Stimulated activated CD4-positive, alpha-beta T cell treated with anti-CD3 and anti-CD28 coated beads, Interleukin-1b, Interleukin-23, amount 100 ng/mL, for 1 hour (primary cell): ENCODE results near the gene COL8A1.

ENCODE experiments used
- DNase-seq, 2 donors: peaks; one replicate each; pipeline ENCODE4 v3.0.0-alpha.2; 2020; ENCODE audit warnings: low read depth in 2 of 2

The COL8A1 gene

DNA sequence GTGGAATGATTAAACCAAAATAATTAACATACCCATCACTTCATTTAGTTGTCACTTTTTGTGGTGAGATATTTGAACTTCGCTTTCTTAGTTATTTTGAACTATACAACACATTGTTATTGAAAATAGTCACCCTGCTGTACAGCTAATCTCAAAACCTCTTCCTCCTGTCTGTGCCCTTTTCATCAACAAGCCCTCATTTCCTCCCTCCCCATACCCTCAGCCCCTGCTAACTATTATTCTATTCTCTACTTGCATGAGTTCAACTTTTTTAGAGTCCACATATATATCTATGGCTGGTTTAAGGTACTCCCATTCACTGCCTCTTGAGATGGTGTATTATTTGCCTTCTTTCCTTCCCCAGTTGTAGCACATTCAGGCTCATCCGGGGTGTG, 32.2 kb downstream of the COL8A1 start:
- DNase-seq, result no peak

DNA sequence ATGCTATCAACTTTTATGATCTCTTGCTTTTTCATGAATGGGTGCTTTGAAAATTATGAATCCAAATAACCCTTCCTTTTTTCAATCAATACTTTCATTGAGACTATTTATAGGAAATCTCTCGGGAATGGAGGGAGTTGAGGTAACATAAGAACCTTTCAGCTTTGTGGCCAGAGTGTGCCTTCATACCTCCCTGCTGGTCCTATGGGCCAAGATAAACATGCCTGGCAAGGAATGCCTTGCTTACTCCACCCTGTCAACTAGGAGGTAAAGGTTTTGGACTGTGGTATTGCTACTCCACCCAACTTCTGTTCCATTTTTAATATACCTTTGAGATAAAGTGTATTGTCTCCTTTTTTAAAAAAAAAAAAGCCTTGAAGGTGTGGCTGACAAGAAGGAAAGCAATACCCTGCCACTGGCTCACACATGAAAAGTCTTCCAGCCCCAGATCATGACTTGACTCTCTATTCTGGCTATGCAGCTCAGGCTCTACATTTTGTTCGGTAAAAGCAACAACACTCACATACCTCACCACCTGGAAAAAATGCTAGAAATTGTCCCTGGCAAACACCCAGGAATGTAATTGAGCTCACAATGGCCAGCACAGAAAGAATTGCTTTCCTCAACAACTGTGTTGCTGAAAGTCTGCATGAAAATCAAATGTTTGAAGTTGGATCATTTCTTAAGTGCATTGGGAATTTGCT, 35.8 kb downstream of the COL8A1 start:
- no peak for DNase-seq

DNA sequence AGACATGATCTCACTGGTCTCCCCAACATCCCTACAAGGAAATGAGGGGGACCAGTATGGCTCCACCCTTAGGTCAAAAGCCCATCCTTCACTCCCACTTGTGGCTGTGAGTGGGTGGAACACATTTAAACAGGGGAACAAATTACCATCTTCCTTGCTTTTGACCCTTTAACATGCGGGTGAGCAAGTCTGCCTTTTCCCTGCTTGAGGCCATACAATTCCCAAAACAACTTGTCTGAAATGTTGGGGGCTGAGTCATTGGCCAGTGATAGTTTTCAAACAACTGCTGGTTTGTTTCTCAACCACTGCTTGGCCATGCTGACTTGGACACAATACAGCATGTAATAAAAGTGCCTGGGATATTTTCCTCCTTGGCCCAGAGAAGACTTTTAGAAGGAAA, 39.6 kb downstream of the COL8A1 start:
- no peak for DNase-seq

DNA sequence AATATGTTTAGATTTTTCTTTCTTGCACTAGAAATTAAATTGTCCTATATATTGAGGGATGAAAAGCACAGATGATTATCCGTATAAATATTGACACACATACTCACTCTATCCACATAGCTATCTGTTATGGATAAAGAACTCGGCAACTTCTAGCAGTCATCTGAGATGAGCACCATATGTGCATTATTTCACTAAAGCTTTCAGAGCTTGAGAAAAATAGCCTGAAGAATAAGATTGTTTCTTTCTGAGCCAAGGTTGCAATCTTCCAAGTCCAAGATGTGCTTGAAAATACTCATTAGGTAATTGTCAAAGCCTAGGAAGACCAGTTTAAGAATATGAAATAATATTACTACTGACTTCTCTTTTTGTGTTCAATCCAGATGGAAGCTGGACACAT, 40.5 kb downstream of the COL8A1 start:
- no peak for DNase-seq

DNA sequence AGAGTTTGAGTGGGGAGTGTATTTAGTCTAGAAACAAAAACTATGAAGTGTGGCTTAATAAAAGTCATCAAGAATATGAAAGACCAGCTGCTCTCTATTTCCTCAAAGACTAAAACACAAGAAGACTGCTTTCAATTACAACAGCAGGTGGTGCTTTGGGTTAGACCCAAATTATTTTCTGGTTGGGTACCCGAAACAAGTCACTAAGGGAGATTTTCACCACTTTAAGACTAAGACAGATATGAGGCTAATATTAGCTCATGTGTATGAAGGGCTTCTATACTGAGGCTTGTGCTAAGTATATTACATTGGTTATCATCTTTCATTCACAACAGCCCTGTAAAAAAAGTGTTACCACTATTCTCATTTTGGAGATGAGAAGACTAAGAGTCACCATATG, 43.1 kb downstream of the COL8A1 start:
- DNase-seq, result no peak

DNA sequence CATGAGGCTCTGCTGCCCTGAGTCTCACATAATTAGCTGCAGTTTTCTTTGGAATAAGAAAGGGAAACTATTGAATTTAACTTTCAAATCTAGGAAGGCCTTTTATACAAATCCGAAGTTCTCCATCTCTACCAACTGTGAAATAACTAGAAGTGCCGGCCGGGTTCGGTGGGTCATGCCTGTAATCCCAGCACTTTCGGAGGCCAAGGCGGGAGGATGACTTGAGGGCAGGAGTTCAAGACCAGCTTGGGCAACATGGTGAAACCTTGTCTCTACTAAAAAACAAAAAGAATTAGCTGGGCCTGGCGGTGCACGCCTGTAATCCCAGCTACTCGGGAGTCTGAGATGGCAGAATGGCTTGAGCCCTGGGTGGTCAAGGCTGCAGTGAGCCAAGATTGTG, 43.6 kb downstream of the COL8A1 start:
- DNase-seq, result no peak

DNA sequence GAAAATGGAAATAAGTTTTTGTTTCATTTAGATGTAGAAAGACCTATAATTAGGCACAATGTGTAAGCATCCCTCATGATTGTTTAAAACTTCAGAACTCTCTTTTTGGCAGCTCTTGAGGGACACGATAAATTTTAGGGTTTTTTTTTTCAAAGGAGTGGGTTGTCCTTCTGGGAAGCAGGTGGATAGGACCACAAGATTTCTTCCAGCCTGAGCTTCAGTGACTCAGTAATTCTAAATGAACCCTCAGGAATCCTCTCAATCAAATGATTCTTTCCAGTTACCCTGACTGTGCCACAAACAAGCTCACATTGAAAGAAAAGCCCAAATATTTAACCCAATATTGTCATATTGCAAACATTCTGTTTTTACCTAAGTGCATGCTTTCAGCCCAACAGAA, 45.1 kb downstream of the COL8A1 start:
- DNase-seq, result no peak

DNA sequence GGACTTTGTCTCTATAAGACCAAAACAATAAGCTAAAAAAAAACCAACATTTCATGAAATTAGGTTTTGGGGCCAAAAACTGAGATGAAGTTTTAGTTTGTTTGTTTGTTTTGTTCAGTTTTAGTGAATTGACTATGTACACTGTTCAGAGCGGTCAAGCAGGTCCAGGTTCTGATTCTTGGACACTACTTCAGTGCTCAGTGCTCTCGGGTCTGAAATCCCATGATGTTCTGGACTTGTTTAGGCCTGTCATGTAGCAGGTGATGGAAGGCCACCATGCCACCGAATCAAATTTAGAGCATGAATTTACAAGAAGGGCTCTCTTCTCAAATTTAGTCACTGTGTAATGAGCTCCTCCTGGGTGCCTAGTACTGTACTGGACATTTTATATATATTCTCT, 45.5 kb downstream of the COL8A1 start:
- DNase-seq, result no peak

DNA sequence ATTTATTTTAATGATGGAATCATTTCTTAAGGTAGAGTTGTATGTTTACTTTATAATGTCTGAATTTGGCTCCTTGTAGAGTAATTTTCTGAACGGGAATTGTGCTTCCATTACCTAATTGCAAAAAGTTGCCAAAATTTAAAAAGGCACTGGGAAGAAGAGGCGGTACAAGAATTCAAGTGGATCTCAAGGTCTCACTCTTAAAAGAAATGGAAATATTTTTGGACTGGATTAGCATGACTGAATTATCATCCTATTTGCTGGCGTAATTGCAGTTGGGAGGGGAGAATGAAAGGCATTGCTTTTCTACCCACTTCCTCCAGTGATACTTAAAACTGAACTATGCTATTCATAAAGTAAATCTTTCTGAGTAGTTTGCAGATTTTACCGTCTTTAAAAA, 46.2 kb downstream of the COL8A1 start:
- no peak for DNase-seq

DNA sequence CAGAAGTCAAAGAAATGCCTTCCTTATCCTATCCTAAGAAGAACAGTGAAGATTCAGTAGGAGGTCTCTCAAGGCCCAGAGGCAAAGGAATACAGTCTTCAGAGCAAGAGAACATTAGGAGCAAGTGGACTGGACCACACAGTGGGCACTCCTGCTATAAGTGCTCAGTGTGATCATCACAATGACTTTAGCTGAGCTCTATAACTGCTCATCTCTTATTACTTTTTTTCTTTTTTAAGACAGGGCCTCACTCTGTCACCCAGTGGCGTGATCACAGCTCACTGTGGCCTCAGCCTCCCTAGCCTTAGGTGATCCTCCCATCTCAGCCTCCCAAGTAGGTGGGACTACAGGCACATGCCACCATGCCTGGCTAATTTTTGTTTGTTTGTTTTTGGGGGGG, 48.1 kb downstream of the COL8A1 start:
- no peak for DNase-seq

DNA sequence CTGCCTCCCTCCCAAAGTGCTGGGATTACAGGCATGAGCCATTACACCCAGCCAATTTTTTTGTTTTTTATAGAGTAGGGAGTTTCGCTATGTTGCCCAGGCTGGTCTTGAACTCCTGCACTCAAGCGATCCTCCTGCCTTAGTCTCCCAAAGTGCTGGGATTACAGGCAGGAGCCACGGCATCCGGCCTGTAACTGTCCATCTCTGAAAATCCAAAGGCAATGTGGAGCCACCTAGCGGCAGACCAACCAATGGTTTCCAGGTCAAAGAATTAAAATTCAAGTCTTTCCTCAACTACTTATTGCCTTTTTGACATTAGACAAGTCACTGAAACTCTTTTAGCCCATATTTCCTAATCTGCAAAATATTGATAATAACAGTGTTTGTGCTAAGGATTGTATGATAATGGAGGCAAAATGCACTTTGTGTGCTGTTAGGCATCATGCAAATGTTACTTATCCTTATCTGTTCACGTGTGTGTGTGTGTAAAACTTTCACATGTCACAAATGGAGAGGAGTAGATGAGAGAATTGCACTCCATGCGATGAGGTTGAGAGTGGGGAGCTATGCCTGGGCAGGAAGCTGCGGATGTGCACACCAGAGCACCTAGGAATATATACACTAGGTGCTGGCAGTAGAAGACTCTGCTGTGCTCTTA, 48.7 kb downstream of the COL8A1 start:
- peak in 1 of 2 donors; percentile 7 for DNase-seq

DNA sequence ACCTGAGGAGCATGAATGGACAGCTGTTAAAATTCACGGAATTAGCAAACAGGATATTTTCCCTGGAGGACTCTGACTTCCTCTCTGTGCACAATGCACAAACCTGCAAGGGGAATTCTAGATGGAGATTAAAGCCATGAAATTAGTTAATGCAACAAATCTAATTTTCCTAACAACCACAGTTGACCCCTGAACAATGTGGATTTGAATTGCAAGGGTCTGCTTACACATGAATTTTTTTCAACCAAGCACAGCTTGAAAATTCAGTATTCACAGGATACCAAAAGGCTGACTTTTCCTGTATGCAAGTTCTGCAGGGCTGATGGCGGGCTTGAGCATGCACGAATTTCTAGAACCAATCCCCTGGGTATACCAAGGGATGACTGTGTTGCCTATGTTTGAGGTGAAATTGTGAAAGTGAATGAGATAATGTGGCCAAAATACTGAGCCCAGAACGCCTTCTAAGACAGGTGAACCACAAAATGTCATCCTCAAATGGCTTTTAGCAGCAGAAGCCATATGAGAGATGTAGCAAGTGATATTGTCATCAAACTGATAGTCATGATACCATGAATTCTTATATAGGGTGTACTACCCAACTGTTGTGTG, 52.5 kb downstream of the COL8A1 start:
- no peak for DNase-seq

DNA sequence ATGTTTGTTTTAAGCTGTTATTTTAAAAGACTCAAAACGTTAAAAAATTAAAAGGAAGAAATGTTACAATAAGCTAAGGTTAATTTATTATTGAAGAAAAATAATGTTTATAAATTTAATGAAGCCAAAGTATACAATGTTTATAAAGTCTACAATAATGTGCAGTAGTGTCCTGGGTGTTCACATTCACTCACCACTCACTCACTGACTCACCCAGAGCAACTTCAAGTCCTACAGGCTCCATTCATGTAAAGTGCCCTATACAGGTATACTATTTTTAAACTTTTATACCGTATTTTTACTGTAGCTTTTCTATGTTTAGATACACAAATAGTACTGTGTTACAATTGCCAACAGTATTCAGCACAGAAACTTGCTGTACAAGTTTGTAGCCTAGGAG, 55.2 kb downstream of the COL8A1 start:
- no peak for DNase-seq

DNA sequence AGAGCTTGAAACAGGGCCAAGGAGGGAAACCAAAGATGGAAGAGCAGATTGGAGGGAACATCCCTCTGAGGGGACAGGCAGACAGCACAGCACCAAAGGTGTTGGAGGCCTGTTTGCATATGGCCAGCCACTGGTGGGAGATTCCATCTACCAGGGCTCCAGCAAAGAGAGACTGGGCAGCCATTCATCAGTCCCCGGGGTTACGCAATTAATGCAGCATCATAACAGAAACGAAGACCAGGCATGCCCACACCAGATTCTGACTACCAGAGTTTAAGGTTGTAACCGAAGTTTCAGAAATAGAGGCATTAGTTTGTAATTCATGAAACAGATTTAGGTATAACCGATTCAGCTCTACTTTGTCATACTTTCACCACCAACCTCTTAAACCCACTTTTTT, 58.1 kb downstream of the COL8A1 start:
- no peak for DNase-seq

DNA sequence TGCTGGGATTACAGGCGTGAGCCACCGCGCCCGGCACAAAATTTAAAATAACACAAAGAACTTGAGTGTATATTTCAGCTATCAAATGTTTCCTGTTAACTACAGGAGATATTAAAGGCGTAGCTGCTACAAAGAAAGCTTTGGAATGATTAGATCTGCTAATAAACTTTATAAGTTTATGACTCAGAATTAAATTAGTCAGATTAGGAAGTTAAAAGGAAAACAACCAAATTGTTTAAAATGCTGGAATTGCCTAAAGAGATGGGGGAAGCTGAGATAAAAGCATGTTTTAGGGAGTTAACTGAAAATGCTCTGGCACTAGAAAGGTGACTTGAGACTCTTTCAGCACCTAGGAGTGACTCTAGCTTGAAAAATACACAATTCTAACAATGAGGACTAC, 58.9 kb downstream of the COL8A1 start:
- no peak for DNase-seq

DNA sequence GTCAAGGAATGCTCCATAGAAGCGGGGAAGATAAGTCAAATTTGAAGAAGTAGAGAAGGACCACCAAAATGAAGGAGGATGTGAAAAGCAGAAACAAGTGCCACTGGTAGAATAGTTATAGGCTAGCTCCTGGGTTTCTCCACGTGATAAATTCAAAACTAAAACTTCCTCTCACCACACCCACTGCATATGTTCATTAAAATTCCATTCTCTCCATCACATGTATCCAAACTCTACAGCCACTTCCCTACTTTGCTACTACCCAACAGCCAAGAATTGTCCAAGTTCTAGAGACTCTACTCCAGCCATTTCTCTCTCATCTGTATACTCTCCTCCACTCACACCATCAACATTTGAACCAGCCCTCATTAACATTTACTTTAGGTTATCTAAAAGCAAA, 60.5 kb downstream of the COL8A1 start:
- no peak for DNase-seq

DNA sequence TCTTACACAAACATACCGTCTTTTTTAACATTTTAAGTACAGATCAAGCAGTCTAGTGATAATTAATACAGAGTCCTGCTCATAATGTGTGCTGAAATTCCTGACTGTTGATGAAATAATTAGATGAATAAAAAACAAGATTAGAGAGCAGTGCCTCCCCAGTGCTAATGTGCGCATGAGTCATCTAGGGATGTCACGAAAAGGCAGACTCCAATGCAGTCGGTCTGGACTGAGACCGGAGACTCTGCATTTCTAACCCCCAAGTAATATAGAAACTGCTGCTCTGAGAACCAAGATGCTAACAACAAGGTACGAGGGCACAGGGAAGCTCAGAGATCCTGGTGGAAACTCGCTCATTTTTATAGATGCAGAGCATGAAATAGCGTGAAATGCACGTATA, 61.4 kb downstream of the COL8A1 start:
- DNase-seq, result no peak

DNA sequence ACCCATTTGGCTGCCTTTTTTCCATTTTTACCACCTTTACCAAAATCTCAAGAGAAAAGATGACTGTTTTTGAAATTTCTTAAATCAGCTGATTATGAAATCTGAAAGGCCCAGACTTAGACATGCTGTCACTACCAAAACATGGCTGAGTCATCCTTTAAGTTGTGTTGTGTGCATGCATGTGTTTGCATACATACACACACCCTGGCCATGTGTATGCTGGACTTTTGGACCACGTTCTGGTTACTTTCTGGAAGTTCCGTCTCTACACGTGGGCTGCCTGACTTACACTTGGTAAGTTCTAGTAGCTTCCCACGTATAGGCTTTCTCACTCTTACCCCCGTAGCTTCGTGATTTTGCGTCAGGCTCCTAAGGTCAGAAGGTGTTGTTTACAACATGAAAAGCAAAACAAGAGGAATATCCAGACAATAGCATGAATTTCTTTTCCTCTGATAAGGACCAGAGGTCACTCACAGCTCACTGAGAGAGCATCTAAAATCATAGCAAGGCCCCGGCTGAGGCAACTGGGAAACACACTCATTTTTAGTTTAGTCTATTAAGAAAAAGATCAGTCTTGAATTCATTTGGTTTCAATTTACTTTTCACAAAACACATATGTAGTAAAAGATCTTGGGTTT, 62.4 kb downstream of the COL8A1 start:
- DNase-seq, result no peak

DNA sequence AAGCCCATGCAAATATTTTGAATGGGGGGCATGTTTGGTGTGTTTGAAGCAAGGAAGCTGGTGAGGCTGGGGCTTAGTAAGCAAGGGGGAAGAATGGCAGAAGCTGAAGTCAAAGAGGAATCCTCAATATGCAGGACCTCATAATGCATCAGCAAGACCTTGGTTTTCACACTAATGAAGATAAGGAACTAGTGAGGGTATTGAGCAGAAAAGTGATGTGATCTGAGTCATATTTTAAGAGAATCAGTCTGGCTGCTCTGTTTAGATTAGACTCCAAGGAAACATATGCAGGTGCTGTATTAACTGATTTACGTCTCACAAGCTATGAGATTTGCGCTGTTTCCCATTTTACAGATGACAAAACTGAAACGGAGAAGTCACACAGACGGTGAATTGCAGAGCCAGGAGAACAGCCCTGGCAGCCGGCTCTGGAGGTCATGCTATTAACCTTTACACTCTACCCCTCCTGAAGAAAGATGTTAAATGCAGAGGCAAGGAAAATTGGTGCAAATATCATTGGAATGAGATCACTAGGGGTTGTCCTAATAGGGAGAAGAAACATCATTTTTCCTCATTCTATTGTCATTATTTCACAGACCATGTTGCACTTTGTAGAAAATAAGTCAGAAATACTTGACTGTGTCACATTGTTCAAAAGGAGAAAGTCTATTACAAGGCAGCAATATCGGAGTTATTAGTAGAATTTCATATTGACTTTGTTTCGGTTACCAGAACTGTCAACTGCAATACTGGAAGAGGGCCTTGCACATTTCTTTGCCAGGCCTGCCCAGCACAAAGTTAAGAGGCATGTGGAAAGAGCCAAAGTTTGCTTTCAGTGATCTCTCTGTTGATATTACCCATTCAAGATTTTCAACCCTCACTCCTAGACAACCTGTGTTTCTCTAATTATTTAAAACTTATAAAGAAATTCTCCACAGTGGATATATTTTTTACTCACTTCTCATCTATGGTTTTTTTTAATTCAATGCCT, 64.9 kb downstream of the COL8A1 start:
- DNase-seq, result no peak

DNA sequence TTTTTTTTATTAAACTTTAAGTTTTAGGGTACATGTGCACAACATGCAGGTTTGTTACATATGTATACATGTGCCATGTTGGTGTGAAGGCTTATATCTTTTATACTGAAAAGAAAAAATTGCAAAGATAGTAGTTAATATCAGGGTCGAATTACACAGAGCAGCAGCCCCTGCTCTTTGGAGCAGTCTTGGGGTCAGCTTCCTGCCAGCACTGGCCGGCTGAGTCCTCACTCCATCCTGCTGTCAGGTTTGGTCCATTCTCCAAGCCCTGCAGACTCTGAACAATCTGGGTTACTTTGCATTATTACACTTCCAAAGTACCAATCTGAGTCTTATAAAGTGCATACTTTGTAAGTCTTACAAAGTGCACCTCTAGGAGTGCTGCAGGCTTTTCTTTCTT, 66.0 kb downstream of the COL8A1 start:
- DNase-seq, result no peak

DNA sequence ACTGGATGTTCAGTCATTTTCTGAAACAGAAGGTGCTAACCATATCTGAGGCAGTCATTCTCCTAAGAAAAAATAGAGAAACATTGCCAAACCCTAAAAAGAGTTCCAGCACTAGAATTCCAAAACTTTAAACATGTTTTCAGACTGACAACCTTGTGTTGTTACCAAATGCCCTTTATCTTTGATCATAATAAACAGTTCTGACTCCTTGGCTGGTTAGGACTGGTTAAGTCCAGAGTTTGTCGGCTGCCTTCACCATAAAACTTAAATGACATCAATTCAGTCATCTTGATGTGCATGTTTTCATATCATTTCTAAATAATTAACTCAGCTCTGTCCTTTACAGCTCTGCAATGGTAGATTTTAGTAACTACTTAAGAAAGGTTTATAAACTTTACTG, 68.0 kb downstream of the COL8A1 start:
- no peak for DNase-seq
